ENCODE data around the gene HOXA11. TPM values are rescaled to one million over a fixed set of nuclear protein-coding genes. Genes with fewer than 3 reads are reported as not detected.
A peak's percentile ranks its signal among the peaks of the same experiment; 100 is the strongest.

The HOXA11 gene
- total RNA-seq, result 1 to 10 TPM in 1 of 4 donors, under 1 TPM in 2, not detected in 1; 0.34 to 1.2 (median 0.95) TPM

- peak within 1 kb of the TSS; percentile 76 for H3K27ac ChIP-seq
- DNase-seq (ENCODE audit: low spot score in 2 of 2), result peak; percentile 80 to 82
- H3K36me3 ChIP-seq, result no peaks in the 10 kb centered on the region
- TF ChIP-seq POLR2AphosphoS5 (IDR thresholded peaks at IDR 0.05) (no peak), POLR2A (IDR thresholded peaks at IDR 0.05) (no peak), EP300 (IDR thresholded peaks at IDR 0.05) (no peak)
- TF ChIP-seq, protein P1, sequence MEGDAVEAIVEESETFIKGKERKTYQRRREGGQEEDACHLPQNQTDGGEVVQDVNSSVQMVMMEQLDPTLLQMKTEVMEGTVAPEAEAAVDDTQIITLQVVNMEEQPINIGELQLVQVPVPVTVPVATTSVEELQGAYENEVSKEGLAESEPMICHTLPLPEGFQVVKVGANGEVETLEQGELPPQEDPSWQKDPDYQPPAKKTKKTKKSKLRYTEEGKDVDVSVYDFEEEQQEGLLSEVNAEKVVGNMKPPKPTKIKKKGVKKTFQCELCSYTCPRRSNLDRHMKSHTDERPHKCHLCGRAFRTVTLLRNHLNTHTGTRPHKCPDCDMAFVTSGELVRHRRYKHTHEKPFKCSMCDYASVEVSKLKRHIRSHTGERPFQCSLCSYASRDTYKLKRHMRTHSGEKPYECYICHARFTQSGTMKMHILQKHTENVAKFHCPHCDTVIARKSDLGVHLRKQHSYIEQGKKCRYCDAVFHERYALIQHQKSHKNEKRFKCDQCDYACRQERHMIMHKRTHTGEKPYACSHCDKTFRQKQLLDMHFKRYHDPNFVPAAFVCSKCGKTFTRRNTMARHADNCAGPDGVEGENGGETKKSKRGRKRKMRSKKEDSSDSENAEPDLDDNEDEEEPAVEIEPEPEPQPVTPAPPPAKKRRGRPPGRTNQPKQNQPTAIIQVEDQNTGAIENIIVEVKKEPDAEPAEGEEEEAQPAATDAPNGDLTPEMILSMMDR (IDR thresholded peaks at IDR 0.05), result no peak
- H3K4me3 ChIP-seq, result peak within 1 kb of the TSS; percentile 66
- WGBS, result 13% methylated on average over 37 of the region's 43 CpGs
- peaks cover 98% of the 10 kb centered on the region for H3K27me3 ChIP-seq
- peaks cover 55% of the 10 kb centered on the region for H3K4me1 ChIP-seq
- H3K9me3 ChIP-seq, result no peaks in the 10 kb centered on the region
Measured at GRCh38 chr7:27185013-27185853, at the start of gene HOXA11. Gene HOXA11, minus strand, starts transcription at chr7:27185232. Its CDS starts 88 bp downstream, at chr7:27185144.

- Histone ChIP-seq H3K27me3 (peaks cover 52% of the 10 kb centered on the region), H3K4me3 (no peak overlapping the region), H3K9me3 (no peaks in the 10 kb centered on the region), H3K36me3 (no peaks in the 10 kb centered on the region), H3K27ac (no peak overlapping the region), H3K4me1 (peaks cover 8% of the 10 kb centered on the region)
- DNase-seq (ENCODE audit: low spot score in 2 of 2), result no peak
- TF ChIP-seq EP300 (IDR thresholded peaks at IDR 0.05) (no peak), POLR2AphosphoS5 (IDR thresholded peaks at IDR 0.05) (no peak), POLR2A (IDR thresholded peaks at IDR 0.05) (no peak)
- TF ChIP-seq, protein P1 (IDR thresholded peaks at IDR 0.05), result no peak
- whole genome bisulfite sequencing, result 87% methylated on average over 4 of the region's 4 CpGs
Measured at GRCh38 chr7:27229448-27229847, 44.4 kb upstream of the HOXA11 start.

DNA sequence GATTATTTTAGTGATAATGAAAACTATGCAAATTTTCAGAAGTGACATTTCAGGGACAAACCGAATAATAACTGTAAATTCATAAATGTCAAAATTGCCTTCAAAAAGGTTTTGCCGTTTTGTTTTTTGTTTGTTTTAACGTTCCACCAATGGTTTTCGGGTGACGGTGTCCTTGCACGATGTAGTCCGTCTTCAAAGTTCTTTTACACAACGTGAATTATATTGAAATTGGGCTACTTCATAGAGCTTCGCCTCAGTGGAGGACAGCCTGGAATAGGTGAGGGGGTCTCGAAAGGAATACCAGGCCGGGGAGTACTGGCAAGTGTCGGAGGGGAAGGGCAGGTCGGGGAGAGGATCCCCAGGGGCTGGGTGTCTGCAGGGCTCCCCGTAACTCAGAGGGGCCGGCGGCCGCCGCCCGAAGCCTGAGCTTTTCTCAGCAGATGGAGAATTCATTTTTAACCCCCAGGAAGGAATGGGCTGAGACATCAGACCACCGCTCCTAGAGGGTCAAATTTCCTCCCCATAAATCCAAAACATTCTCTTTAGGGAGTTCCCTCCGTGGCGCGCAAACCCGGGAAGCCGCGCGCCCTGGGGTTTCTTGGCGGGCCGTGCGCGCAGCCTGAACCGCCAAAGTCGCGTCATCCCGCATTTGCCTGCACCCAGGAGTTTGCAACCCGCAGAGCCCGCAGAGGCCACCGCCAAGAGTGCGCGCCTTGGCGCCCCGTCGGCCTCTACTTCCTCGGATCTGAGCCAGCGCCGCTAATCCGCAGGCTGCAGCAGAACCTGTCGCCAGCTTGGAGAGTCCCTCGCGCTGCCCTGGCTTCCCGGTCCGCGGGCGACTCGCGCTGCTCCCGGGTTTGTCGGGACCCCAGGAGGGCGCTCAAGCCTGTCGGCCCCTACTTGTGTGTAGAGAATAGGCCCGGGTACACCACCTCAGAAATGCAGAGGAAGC lies 40.2 kb upstream of the HOXA11 start:
- Histone ChIP-seq H3K4me3 (no peak overlapping the region), H3K27ac (no peak overlapping the region), H3K4me1 (peaks cover 8% of the 10 kb centered on the region), H3K9me3 (no peaks in the 10 kb centered on the region), H3K36me3 (no peaks in the 10 kb centered on the region), H3K27me3 (peaks cover 78% of the 10 kb centered on the region)
- no peak for DNase-seq (ENCODE audit: low spot score in 2 of 2)
- TF ChIP-seq POLR2A (IDR thresholded peaks at IDR 0.05) (no peak), POLR2AphosphoS5 (IDR thresholded peaks at IDR 0.05) (no peak), EP300 (IDR thresholded peaks at IDR 0.05) (no peak)
- TF ChIP-seq, protein P1 (IDR thresholded peaks at IDR 0.05), result no peak
- WGBS, result 16% methylated on average over 32 of the region's 61 CpGs

GRCh38 chr7:27223941-27224575 lies 39.0 kb upstream of the HOXA11 start:
- H3K4me1 ChIP-seq, result peaks cover 8% of the 10 kb centered on the region
- H3K27me3 ChIP-seq, result peaks cover 88% of the 10 kb centered on the region
- TF ChIP-seq POLR2AphosphoS5 (IDR thresholded peaks at IDR 0.05), result no peak
- TF ChIP-seq POLR2A (IDR thresholded peaks at IDR 0.05), result no peak
- TF ChIP-seq, protein P1 (IDR thresholded peaks at IDR 0.05), result no peak
- no peak for TF ChIP-seq EP300 (IDR thresholded peaks at IDR 0.05)
- DNase-seq (ENCODE audit: low spot score in 2 of 2), result no peak
- no peak overlapping the region for H3K27ac ChIP-seq
- no peaks in the 10 kb centered on the region for H3K9me3 ChIP-seq
- no peak overlapping the region for H3K4me3 ChIP-seq
- H3K36me3 ChIP-seq, result no peaks in the 10 kb centered on the region
